NCI-H2081 treated with DMSO at 0.1 percent for 48 hours (cell line): Measurements from ENCODE around the gene ADGRL2.
A peak's percentile ranks its signal among the peaks of the same experiment; 100 is the strongest.
"Not testable (repeated sequence)": the region's sequence is repeated elsewhere in the genome, so short reads cannot be mapped to it uniquely, and the experiment has no call there.

Experiments
- DNase-seq: peaks from one replicate; lab custom pipeline; 2025; lab: John Stamatoyannopoulos, UW

Gene ADGRL2

DNA sequence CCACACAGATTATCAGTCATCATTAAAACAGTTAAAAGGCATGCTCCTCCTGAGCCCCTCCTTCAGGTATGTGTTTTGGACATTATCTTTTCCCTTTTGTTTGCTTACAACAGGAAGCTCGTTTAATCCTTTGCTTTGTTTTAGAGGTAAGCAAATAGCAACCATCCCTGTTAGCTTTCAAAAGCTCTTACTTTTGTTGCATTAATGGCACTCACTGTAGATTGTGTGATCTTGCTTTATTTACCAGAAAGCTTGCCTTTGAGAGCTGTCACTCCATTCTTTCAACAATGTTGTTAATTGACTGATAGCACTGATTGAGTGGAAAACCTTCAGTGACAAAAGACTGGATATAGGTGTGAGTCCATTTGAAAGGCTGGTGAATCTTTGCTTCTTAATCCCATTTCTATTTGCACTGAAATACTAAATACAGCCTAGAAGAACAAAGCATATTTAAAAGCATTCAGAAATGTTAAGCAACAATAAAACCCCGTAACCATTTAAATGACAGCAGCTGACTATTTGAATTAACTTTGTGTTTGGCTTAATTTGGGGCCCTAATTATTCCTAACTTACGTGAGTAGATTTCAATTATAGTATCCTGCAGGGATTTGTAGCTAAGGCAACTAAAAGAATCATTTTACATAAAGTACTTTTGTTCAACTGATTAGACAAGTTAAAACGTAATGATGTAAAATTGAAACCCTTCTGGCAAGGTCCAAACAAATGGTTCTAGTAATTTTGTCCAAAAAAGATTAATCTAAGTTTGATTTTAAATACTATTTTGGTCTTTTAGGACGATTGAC, 48.3 kb downstream of the ADGRL2 start:
- DNase-seq = peak; percentile 50

- no peak for DNase-seq
Observed at GRCh38 chr1:81850031-81850430, 49.3 kb downstream of the ADGRL2 start.

DNA sequence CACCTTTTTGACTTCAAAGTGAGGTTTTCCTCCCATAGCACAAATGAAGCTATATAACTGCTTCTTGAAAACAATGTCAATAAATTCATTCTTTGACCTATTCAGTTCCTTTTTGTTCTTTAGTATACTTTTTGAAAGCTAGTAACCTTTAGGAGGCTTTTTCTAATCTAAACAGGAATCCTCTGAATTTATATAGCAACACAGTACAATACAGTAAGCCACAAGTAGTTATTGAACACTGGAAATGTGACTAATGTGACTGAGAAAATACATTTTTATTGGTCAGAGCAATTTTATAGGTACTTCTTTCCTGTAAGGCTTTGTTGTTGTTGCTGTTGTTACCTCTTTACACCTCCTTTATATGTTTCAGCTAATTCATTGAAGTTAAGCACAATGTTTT, 49.8 kb downstream of the ADGRL2 start:
- DNase-seq = no peak

GRCh38 chr1:81851217-81851616, 50.5 kb downstream of the ADGRL2 start:
- no peak for DNase-seq

DNA sequence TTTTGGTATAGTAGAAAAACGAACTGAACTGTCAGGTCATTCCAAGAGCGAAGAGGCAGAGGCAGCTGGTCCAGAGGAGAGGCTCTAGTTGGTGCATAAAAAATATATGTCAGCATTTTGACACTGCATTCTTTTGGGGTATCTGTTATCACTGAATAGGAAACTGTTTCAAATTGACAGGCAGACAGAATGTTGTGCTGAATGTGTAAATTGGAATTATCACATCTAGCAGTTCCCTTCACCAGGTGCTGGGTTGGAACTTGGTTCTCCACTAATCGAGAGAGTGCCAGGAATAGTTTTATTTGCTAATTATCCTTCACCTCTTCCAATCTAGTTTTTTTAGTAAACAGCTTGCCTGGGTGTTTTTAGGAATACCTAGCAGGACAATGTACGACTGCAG, 52.2 kb downstream of the ADGRL2 start:
- DNase-seq = no peak

DNA sequence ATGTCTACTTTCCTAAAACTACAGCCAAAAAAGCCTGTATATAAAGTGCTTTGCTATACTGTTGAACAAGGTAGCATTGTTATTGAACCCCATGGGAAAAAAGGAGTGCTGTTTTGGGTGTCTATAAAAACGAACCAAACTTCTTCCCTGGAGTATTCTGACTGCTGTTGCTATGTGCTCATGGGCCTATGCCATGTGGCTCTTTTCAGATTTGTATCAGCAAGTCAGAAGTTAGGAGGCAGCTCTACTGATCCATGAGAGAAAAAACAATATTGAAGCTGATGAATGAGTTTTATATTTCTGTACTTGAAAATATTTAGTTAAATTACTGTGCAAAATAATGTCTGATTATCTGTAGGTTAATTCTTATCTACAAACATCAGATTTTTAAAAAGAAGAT, 66.5 kb downstream of the ADGRL2 start:
- DNase-seq = no peak

GRCh38 chr1:81869307-81869706, 68.6 kb downstream of the ADGRL2 start:
- DNase-seq = no peak

DNA sequence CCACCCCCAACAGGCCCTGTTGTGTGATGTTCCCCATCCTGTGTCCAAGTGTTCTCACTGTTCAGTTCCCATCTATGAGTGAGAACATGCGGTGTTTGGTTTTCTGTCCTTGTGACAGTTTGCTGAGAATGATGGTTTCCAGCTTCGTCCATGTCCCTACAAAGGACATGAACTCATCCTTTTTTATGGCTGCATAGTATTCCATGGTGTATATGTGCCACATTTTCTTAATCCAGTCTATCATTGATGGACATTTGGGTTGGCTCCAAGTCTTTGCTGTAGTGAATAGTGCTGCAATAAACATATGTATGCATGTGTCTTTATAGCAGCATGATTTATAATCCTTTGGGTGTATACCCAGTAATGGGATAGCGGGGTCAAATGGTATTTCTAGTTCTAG, 70.4 kb downstream of the ADGRL2 start:
- not testable (repeated sequence) for DNase-seq

DNA sequence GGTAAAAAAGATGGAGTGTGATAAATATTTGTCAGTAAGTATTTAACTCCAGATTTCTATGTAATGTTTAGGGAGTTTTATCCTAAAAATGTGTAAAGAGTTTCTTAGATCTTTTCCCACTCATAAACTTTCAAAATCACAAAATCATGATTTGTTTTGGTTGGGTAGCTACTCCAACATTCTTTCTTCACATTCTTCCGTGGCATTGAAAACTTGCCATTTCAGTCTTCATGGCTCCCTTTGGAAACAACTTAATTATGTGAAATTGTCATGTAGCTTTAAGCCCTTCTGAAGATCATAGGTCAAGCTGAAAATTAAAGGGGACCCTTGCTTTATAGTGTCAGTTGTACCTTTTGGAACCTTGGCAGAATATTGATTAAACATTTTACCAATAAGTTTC, 73.2 kb downstream of the ADGRL2 start:
- no peak for DNase-seq

DNA sequence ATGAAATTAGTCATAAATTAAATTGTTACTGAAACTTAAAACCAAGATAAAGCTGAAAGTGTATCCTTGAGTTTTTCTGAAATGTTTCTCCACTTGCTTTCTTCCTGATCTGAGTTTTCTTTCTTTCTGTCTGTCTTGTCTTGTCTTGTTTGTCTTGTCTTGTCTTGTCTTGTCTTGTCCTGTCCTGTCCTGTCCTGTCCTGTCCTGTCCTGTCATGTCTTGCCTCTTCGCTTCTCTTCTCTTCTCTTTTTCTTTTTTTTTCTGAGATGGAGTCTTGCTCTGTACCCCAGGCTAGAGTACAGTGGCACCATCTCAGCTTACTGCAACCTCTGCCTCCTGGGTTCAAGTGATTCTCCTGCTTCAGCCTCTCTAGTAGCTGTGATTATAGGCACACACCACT, 73.7 kb downstream of the ADGRL2 start:
- no peak for DNase-seq

DNA sequence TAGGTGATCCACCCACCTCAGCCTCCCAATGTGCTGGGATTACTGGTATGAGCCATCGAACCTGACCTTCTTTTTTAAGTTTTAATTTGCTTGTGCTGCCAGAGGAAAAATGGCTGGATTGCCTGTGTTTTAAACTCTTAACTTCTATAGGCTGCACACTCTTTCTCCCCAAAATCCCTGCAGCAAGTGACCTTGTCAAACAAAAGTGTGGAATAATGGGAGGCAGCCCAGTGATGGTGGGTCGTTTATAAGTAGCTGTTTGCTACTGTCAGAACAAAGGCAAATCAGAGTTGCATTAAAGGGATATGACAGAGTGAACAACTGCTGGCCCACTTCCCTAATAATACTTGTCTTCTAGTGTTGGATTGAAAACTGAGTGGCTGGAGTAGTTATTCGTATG, 74.2 kb downstream of the ADGRL2 start:
- no peak for DNase-seq

GRCh38 chr1:81876901-81877733, 76.4 kb downstream of the ADGRL2 start:
- no peak for DNase-seq

GRCh38 chr1:81877940-81878339, 77.2 kb downstream of the ADGRL2 start:
- no peak for DNase-seq

- DNase-seq = no peak
Observed at GRCh38 chr1:81878538-81878937, 77.8 kb downstream of the ADGRL2 start.

DNA sequence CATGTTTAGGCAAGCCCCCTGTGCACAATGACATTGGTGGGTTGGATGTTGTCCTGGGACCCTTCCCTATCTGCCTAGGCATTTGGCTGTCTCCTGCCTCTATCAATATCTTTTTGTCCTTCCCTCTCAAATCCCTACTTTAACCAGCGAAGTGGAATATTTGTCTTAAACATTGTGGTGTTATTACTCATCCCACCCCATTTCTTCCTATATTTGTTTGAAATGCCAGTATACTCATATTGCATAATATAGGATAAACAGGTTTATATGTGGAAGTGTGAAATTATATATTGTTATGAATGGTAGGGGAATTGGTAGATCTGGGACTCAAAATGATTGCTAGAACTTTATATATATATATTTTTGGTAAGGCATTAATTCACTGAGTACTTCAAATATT, 80.0 kb downstream of the ADGRL2 start:
- DNase-seq = no peak

GRCh38 chr1:81885291-81885690, 84.6 kb downstream of the ADGRL2 start:
- no peak for DNase-seq

DNA sequence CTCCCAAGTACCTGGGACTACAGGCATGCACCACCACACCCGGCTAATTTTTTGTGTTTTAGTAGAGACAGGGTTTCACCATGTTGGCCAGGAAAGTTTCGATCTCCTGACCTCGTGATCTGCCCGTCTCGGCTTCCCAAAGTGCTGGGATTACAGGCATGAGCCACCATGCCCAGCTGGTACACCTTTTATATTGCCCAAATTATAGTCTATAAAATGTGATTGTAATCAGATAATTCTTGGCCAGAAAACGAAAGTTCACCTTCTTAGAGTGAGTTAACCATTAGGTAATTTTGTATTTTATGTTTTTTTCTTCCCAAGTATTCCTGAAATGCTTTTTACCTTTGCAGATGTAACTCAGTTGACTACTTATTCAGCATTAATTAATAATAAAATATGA, 85.6 kb downstream of the ADGRL2 start:
- DNase-seq = not testable (repeated sequence)

DNA sequence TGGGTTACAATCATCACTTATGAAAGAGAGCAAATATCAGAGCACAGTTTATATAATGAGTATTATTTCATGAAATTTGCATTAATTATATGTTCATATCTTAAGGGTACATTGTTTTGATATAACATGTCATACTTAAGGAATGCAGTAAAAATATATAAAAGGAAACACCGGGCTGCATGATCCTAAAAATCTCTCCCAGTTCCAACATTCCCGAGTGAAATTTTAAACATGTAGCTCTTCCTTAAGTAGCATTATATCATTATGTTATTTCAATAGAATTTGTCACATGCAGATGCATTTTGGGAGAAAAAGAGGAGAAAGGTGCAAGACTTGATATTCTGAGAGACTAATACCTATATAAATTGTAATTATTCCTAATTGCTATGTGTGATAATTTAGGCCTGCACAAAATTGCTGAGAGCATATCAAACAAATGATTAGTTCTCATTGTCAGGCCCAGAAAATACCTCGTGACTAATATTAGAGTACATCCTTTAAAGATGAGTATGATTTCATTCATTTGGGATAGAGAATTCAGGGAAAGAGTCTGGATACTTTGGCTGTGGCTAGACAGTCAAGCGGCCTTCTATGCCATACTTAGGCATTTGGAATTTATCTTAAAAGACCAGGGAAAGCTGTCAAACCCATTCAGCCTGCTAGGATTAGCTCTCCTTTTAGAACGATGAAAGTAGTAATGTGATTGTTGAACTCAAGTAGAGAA, 86.8 kb downstream of the ADGRL2 start:
- no peak for DNase-seq

GRCh38 chr1:81889166-81889565, 88.4 kb downstream of the ADGRL2 start:
- DNase-seq = no peak

DNA sequence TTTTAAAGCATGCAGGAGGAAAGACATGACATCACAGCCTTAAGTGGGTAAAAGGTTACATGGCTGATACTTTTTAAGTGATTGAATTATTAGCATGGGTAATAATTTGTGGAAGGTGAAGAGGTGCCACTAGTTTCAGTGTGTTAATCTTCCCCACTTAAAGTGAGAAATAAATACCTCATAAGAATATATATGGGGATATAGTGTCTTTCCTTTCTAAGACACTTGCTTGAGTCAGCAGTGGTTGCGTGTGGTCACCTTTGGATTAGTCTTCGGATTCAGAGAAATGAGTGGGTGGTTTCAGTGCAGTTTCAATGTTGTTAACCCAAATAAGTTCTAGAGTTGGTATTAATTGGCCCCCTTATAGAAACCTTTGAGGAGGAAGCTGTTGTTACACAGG, 94.1 kb downstream of the ADGRL2 start:
- DNase-seq = no peak

- DNase-seq = no peak
Observed at GRCh38 chr1:81899214-81899821, 98.6 kb downstream of the ADGRL2 start.

DNA sequence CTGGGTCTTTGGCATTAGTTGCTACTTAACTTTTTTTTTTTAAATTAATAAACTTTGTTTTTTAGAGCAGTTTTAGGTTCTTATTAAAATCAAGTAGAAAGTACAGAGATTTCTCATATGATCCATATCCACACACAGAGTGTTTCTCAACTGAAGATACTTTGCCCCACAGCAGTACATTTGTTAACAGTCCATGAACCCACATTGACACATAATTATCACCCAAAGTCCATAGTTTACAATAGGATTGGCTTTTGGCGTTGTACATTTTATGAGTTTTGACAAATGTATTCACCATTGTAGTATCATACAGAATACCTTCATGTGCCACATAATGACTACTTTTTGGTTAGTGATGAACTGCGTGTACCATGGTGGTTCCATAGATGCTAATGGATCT, 106.8 kb downstream of the ADGRL2 start:
- DNase-seq = no peak
